HG02938 (cell line): ENCODE measurements around the gene PPP3CA.

ENCODE experiments used
- ATAC-seq: cut with Tn5 transposase; IDR thresholded peaks from one replicate; pipeline ENCODE4 v1.9.1; 2021; ENCODE audit warnings: mild to moderate bottlenecking, moderate library complexity; ENCODE audit not compliant: unreplicated experiment

Gene PPP3CA

GRCh38 chr4:100977746-100978397, 369.5 kb downstream of the PPP3CA start:
- ATAC-seq: no peak

DNA sequence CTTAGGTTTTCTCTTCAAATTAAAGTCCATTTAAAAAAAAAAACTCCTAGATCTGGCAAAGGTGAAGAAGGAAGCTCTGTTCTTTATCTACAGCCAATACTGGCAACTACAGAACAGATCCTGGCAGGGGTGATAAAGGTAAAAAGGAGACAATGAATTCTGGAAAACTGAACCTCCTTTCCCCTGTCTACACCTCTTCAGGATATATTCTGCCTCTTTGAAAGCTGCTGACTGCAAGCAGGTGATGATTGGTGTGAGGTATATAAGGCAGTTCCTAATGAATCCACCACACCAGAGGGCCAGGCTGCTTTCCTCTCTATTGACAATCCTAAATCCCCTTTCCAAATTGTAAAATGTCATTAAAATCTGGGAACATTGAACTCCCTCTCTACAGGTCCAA, 370.1 kb downstream of the PPP3CA start:
- no peak for ATAC-seq
